ENCODE results near the gene ARHGAP9. TPM values are rescaled to one million over a fixed set of nuclear protein-coding genes. Genes with fewer than 3 reads are reported as not detected.

The ARHGAP9 gene
- polyA plus RNA-seq, 1 of the 3 experiments (the other 2 are of a cell fraction), result 0.66 TPM

- Histone ChIP-seq H3K27ac (ENCODE audit: low read depth in 2 of 2, low read length in 1 of 2) (no peak overlapping the region), H3K4me2 (no peak overlapping the region), H3K27me3 (ENCODE audit: insufficient read depth) (peaks cover 76% of the 10 kb centered on the region), H3K9me3 (no peaks in the 10 kb centered on the region), H3K9ac (no peak overlapping the region), H3F3A (replicated peaks; ENCODE audit: insufficient read depth) (no peaks in the 10 kb centered on the region), H3K79me2 (ENCODE audit: insufficient read depth) (no peaks in the 10 kb centered on the region), H3K9me2 (no peaks in the 10 kb centered on the region), H2AFZ (ENCODE audit: low read depth) (no peak overlapping the region), H3K36me3 (replicated peaks in 1 of 2; ENCODE audit: control insufficient read depth in 1 of 2, insufficient read depth in 2 of 2, low read length in 1 of 2) (no peaks in the 10 kb centered on the region), H4K20me1 (ENCODE audit: insufficient read depth) (no peaks in the 10 kb centered on the region), H3K4me3 (ENCODE audit: low read depth in 2 of 2, low read length in 1 of 2) (no peak overlapping the region), H3K4me1 (ENCODE audit: control insufficient read depth in 1 of 2, insufficient read depth in 2 of 2, low read depth in 1 of 2, low read length in 1 of 2) (peaks cover 0 to 10% of the 10 kb centered on the region in 2 experiments; a peak in 3 of 4 replicates)
- TF ChIP-seq ELF1 (IDR thresholded peaks at IDR 0.05) (no peak), NFIC (IDR thresholded peaks at IDR 0.05; ENCODE audit: borderline replicate concordance) (no peak), FOSL2 (IDR thresholded peaks at IDR 0.05; ENCODE audit: borderline replicate concordance, low read depth) (no peak), RFX5 (IDR thresholded peaks at IDR 0.05; ENCODE audit: low read length) (no peak)
- no peak for DNase-seq
- POLR2A ChIA-PET, result no interaction called here
- CTCF ChIA-PET, result interaction anchor here (0.9 to 4.8 kb wide), 6 partner anchors 13 to 260 kb away, joined by 3 to 67 read pairs (median 4); partner anchors contain the start of genes GLI1 and MARS1
- WGBS (ENCODE audit: low lambda C conversion rate), result 41% methylated on average over 5 of the region's 5 CpGs
Observed at GRCh38 chr12:57473886-57474285, 5.8 kb downstream of the ARHGAP9 start.

GRCh38 chr12:57473392-57473791, 6.3 kb downstream of the ARHGAP9 start:
- Histone ChIP-seq H3K27ac (ENCODE audit: low read depth in 2 of 2, low read length in 1 of 2) (no peak overlapping the region), H3K9ac (no peak overlapping the region), H3K9me3 (no peaks in the 10 kb centered on the region), H3K27me3 (ENCODE audit: insufficient read depth) (peaks cover 81% of the 10 kb centered on the region), H3F3A (replicated peaks; ENCODE audit: insufficient read depth) (no peaks in the 10 kb centered on the region), H3K4me1 (ENCODE audit: control insufficient read depth in 1 of 2, insufficient read depth in 2 of 2, low read depth in 1 of 2, low read length in 1 of 2) (peaks cover 0 to 10% of the 10 kb centered on the region in 2 experiments; a peak in 3 of 4 replicates), H3K9me2 (no peaks in the 10 kb centered on the region), H2AFZ (ENCODE audit: low read depth) (no peak overlapping the region), H3K4me2 (no peak overlapping the region), H3K4me3 (ENCODE audit: low read depth in 2 of 2, low read length in 1 of 2) (no peak overlapping the region), H4K20me1 (ENCODE audit: insufficient read depth) (no peaks in the 10 kb centered on the region), H3K79me2 (ENCODE audit: insufficient read depth) (no peaks in the 10 kb centered on the region), H3K36me3 (replicated peaks in 1 of 2; ENCODE audit: control insufficient read depth in 1 of 2, insufficient read depth in 2 of 2, low read length in 1 of 2) (no peaks in the 10 kb centered on the region)
- 37% methylated on average over 3 of the region's 3 CpGs for WGBS (ENCODE audit: low lambda C conversion rate)
- ChIA-PET POLR2A (no interaction called here), CTCF (interaction anchor here (1.2 to 4.8 kb wide), 4 partner anchors 13 to 259 kb away, joined by 3 to 67 read pairs (median 6); partner anchors contain the start of genes GLI1 and MARS1)
- TF ChIP-seq TEAD4 (IDR thresholded peaks at IDR 0.05; ENCODE audit: borderline replicate concordance, insufficient read depth) (no peak), ELF1 (IDR thresholded peaks at IDR 0.05) (no peak), RFX5 (IDR thresholded peaks at IDR 0.05; ENCODE audit: low read length) (no peak)
- no peak for DNase-seq

- DNase-seq, result no peak
- Histone ChIP-seq H3K36me3 (replicated peaks in 1 of 2; ENCODE audit: control insufficient read depth in 1 of 2, insufficient read depth in 2 of 2, low read length in 1 of 2) (no peaks in the 10 kb centered on the region), H4K20me1 (ENCODE audit: insufficient read depth) (no peaks in the 10 kb centered on the region), H2AFZ (ENCODE audit: low read depth) (no peak overlapping the region), H3K79me2 (ENCODE audit: insufficient read depth) (no peaks in the 10 kb centered on the region), H3K4me3 (ENCODE audit: low read depth in 2 of 2, low read length in 1 of 2) (no peak overlapping the region), H3K27me3 (ENCODE audit: insufficient read depth) (peaks cover 90% of the 10 kb centered on the region), H3K4me1 (ENCODE audit: control insufficient read depth in 1 of 2, insufficient read depth in 2 of 2, low read depth in 1 of 2, low read length in 1 of 2) (peaks cover 0 to 10% of the 10 kb centered on the region in 2 experiments; a peak in 2 of 4 replicates), H3F3A (replicated peaks; ENCODE audit: insufficient read depth) (no peaks in the 10 kb centered on the region), H3K9ac (no peak overlapping the region), H3K9me3 (no peaks in the 10 kb centered on the region), H3K9me2 (no peaks in the 10 kb centered on the region), H3K4me2 (no peak overlapping the region), H3K27ac (ENCODE audit: low read depth in 2 of 2, low read length in 1 of 2) (no peak overlapping the region)
- POLR2A ChIA-PET, result interaction anchor here (1.2 kb wide), 1 partner anchor 13 kb away, joined by 3 read pairs; no protein-coding TSS in a partner anchor
- 26% methylated on average over 3 of the region's 3 CpGs for WGBS (ENCODE audit: low lambda C conversion rate)
- CTCF ChIA-PET, result interaction anchor here (1.2 to 2.3 kb wide), 5 partner anchors 10 to 258 kb away, joined by 3 to 15 read pairs (median 8); partner anchors contain the start of genes GLI1 and INHBE
- no peak for TF ChIP-seq SIN3A (IDR thresholded peaks at IDR 0.05; ENCODE audit: borderline replicate concordance, low read depth, low read length)
- TF ChIP-seq PBX3 (IDR thresholded peaks at IDR 0.05), result no peak
- no peak for TF ChIP-seq GATA2 (CRISPR knock-in tag; IDR thresholded peaks at IDR 0.05)
- no peak for TF ChIP-seq MAX (IDR thresholded peaks at IDR 0.05; ENCODE audit: low read depth)
- no peak for TF ChIP-seq REST (IDR thresholded peaks at IDR 0.05; ENCODE audit: low read depth, low read length)
- no peak for TF ChIP-seq ELF1 (IDR thresholded peaks at IDR 0.05)
- no peak for TF ChIP-seq USF1 (IDR thresholded peaks at IDR 0.05; ENCODE audit: borderline replicate concordance, low read depth)
- no peak for TF ChIP-seq JUND (IDR thresholded peaks at IDR 0.05)
- TF ChIP-seq RAD21 (IDR thresholded peaks at IDR 0.05; ENCODE audit: low read length), result no peak
- no peak for TF ChIP-seq IRF3 (IDR thresholded peaks at IDR 0.05; ENCODE audit: low read depth, low read length)
- no peak for TF ChIP-seq EZH2phosphoT487 (IDR thresholded peaks at IDR 0.05; ENCODE audit: borderline replicate concordance, low read depth)
Observed at GRCh38 chr12:57472391-57472790, 7.3 kb downstream of the ARHGAP9 start.

Data from SK-N-SH (cell line).